ENCODE data around the gene NEUROD2.

GRCh38 chr17:39619786-39620101 lies 12.0 kb upstream of the NEUROD2 start:
- TF ChIP-seq EZH2 (IDR thresholded peaks at IDR 0.05; ENCODE audit: insufficient read depth, low read length): no peak
- TF ChIP-seq, protein P1, sequence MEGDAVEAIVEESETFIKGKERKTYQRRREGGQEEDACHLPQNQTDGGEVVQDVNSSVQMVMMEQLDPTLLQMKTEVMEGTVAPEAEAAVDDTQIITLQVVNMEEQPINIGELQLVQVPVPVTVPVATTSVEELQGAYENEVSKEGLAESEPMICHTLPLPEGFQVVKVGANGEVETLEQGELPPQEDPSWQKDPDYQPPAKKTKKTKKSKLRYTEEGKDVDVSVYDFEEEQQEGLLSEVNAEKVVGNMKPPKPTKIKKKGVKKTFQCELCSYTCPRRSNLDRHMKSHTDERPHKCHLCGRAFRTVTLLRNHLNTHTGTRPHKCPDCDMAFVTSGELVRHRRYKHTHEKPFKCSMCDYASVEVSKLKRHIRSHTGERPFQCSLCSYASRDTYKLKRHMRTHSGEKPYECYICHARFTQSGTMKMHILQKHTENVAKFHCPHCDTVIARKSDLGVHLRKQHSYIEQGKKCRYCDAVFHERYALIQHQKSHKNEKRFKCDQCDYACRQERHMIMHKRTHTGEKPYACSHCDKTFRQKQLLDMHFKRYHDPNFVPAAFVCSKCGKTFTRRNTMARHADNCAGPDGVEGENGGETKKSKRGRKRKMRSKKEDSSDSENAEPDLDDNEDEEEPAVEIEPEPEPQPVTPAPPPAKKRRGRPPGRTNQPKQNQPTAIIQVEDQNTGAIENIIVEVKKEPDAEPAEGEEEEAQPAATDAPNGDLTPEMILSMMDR (IDR thresholded peaks at IDR 0.05; ENCODE audit: insufficient read depth, low read depth, low read length): no peak

Measured in astrocyte (in vitro differentiated cells and primary cell).